ENCODE results near the gene VPS16. TPM values are rescaled to one million over a fixed set of nuclear protein-coding genes. Genes with fewer than 3 reads are reported as not detected.
"Not testable (repeated sequence)": the region's sequence is repeated elsewhere in the genome, so short reads cannot be mapped to it uniquely, and the experiment has no call there.

VPS16 gene
- total RNA-seq, 4 donors from 2014 or later, result 17.9 to 51.3 (median 31.9) TPM

GRCh38 chr20:2806351-2806701 lies 34.2 kb upstream of the VPS16 start:
- peaks cover 0 to 76% of the 10 kb centered on the region in 2 donors for H3K27me3 ChIP-seq
- TF ChIP-seq, protein P1, sequence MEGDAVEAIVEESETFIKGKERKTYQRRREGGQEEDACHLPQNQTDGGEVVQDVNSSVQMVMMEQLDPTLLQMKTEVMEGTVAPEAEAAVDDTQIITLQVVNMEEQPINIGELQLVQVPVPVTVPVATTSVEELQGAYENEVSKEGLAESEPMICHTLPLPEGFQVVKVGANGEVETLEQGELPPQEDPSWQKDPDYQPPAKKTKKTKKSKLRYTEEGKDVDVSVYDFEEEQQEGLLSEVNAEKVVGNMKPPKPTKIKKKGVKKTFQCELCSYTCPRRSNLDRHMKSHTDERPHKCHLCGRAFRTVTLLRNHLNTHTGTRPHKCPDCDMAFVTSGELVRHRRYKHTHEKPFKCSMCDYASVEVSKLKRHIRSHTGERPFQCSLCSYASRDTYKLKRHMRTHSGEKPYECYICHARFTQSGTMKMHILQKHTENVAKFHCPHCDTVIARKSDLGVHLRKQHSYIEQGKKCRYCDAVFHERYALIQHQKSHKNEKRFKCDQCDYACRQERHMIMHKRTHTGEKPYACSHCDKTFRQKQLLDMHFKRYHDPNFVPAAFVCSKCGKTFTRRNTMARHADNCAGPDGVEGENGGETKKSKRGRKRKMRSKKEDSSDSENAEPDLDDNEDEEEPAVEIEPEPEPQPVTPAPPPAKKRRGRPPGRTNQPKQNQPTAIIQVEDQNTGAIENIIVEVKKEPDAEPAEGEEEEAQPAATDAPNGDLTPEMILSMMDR (IDR thresholded peaks at IDR 0.05), result no peak
- no peak for TF ChIP-seq POLR2A (IDR thresholded peaks at IDR 0.05)
- no peak for TF ChIP-seq EP300 (IDR thresholded peaks at IDR 0.05)

DNA sequence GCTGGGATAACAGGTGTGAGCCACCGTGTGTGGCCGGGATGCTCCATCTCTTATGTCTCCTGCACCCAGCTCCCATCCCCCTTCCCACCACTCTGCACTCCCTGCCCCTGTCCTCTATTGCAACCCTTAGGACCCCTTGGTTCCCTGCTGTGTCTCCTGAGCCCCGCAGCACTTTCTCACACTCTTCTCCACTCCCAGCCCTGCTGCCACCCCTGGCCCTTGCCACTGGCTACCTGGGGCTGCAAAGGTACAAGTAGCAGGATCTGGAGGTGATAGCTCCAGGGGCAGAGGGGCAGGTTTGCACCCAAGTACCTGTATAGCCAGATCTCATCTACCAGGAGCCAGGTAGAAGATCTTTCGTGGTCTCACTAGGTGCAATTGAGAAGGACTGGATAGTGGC lies 33.5 kb upstream of the VPS16 start:
- H3K4me3 ChIP-seq, result no peak overlapping the region
- no peaks in the 10 kb centered on the region for H3K36me3 ChIP-seq
- TF ChIP-seq EP300 (IDR thresholded peaks at IDR 0.05), result no peak
- TF ChIP-seq, protein P1 (IDR thresholded peaks at IDR 0.05), result no peak
- TF ChIP-seq POLR2A (IDR thresholded peaks at IDR 0.05), result no peak
- DNase-seq (ENCODE audit: low spot score in 2 of 2), result no peak
- H3K27me3 ChIP-seq, result peaks cover 0 to 69% of the 10 kb centered on the region in 2 donors
- H3K9me3 ChIP-seq, result peaks cover 0 to 24% (median 3%) of the 10 kb centered on the region in 4 donors
- no peak overlapping the region for H3K27ac ChIP-seq
- WGBS, 2 donors, result 75 to 80% methylated on average over 3 to 4 of the region's 4 CpGs
- peaks cover 0 to 12% (median 0%) of the 10 kb centered on the region in 4 donors for H3K4me1 ChIP-seq

More at GRCh38 chr20:2806351-2806701, 34.2 kb upstream of the VPS16 start:
- no peak overlapping the region for H3K4me3 ChIP-seq
- WGBS, 2 donors, result 47 to 51% methylated on average over 4 of the region's 4 CpGs
- DNase-seq (ENCODE audit: low spot score in 2 of 2), result no peak
- H3K4me1 ChIP-seq, result peaks cover 0 to 16% (median 0%) of the 10 kb centered on the region in 4 donors
- H3K27ac ChIP-seq, result no peak overlapping the region
- H3K9me3 ChIP-seq, result peaks cover 0 to 17% (median 0%) of the 10 kb centered on the region in 4 donors
- H3K36me3 ChIP-seq, result no peaks in the 10 kb centered on the region

DNA sequence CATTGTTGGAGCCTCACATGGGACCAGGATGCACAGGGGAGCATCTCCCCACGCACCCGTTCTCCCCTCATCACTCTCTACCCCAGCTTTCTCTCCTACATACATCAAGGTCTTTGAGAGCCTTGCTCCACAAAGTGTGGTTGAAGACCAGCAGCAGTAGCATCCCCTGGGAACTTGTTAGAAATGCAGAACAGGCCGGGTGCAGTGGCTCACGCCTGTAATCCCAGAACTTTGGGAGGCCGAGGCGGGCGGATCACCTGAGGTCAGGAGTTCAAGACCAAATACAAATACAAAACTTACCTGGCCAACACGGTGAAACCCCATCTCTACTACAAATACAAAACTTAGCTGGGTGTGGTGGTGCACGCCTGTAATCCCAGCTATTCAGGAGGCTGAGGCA lies 32.6 kb upstream of the VPS16 start:
- not testable (repeated sequence) for H3K36me3 ChIP-seq; H3K4me3 ChIP-seq; H3K27ac ChIP-seq; DNase-seq (ENCODE audit: low spot score in 2 of 2)
- WGBS, 2 donors, result 76 to 83% methylated on average over 7 to 9 of the region's 9 CpGs
- Histone ChIP-seq H3K4me1 (peaks cover 0 to 12% (median 0%) of the 10 kb centered on the region in 4 donors), H3K27me3 (peaks cover 0 to 60% of the 10 kb centered on the region in 2 donors), H3K9me3 (peaks cover 0 to 32% (median 4%) of the 10 kb centered on the region in 4 donors)

DNA sequence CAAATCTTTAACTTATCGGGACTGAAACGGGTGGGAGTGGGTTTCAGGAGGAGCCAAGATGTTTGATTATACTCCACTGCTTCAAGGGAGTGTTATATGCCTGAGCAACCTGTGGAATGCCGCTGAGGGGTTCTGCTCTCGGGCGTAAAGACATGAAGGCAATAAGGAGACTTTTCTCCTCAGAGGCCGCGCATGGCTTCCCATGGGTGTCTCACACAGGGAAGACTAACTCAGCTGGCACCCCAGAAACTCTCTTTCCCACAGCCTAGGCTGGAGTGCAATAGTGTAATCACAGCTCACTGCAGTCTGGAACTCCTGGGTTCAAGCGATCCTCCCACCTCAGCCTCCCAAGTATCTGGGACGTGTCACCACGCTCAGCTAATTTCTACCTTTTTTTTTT lies 30.9 kb upstream of the VPS16 start:
- WGBS, 2 donors, result 88 to 90% methylated on average over 10 of the region's 10 CpGs
- Histone ChIP-seq H3K9me3 (peaks cover 0 to 39% (median 4%) of the 10 kb centered on the region in 4 donors), H3K4me3 (no peak overlapping the region), H3K27ac (no peak overlapping the region), H3K27me3 (peaks cover 0 to 43% of the 10 kb centered on the region in 2 donors), H3K4me1 (peaks cover 0 to 13% (median 0%) of the 10 kb centered on the region in 4 donors), H3K36me3 (no peaks in the 10 kb centered on the region)
- DNase-seq (ENCODE audit: low spot score in 2 of 2), result no peak
- TF ChIP-seq, protein P1 (IDR thresholded peaks at IDR 0.05), result no peak
- no peak for TF ChIP-seq EP300 (IDR thresholded peaks at IDR 0.05)
- TF ChIP-seq POLR2A (IDR thresholded peaks at IDR 0.05), result no peak

- H3K27ac ChIP-seq, result no peak overlapping the region
- H3K4me3 ChIP-seq, result no peak overlapping the region
- H3K4me1 ChIP-seq, result peaks cover 0 to 11% (median 2%) of the 10 kb centered on the region in 4 donors
- 89 to 90% methylated on average over 3 of the region's 3 CpGs for WGBS, 2 donors
- no peak for DNase-seq (ENCODE audit: low spot score in 2 of 2)
- H3K36me3 ChIP-seq, result no peaks in the 10 kb centered on the region
- peaks cover 0 to 39% (median 4%) of the 10 kb centered on the region in 4 donors for H3K9me3 ChIP-seq
- TF ChIP-seq EP300 (IDR thresholded peaks at IDR 0.05), result no peak
- peaks cover 0 to 22% of the 10 kb centered on the region in 2 donors for H3K27me3 ChIP-seq
Observed at GRCh38 chr20:2812189-2812588, 28.4 kb upstream of the VPS16 start.

GRCh38 chr20:2814076-2814475 lies 26.5 kb upstream of the VPS16 start:
- TF ChIP-seq, protein P1 (IDR thresholded peaks at IDR 0.05), result no peak
- TF ChIP-seq EP300 (IDR thresholded peaks at IDR 0.05) (no peak), POLR2A (IDR thresholded peaks at IDR 0.05) (no peak)
- H3K4me1 ChIP-seq, result peaks cover 0 to 11% (median 2%) of the 10 kb centered on the region in 4 donors
- no peaks in the 10 kb centered on the region for H3K36me3 ChIP-seq
- DNase-seq (ENCODE audit: low spot score in 2 of 2), result no peak
- H3K27me3 ChIP-seq, result peaks cover 0 to 7% of the 10 kb centered on the region in 2 donors
- WGBS, 2 donors, result 93 to 95% methylated on average over 1 of the region's 1 CpG
- H3K4me3 ChIP-seq, result no peak overlapping the region
- H3K27ac ChIP-seq, result no peak overlapping the region
- H3K9me3 ChIP-seq, result peaks cover 0 to 39% (median 4%) of the 10 kb centered on the region in 4 donors
